Stimulated activated CD8-positive, alpha-beta memory T cell treated with anti-CD3 and anti-CD28 coated beads, Interleukin-7, amount 100 ng/mL, for 24 hours (primary cell): ENCODE measurements around the gene CIAO2B.
"Not testable (repeated sequence)": the region's sequence is repeated elsewhere in the genome, so short reads cannot be mapped to it uniquely, and the experiment has no call there.

Experiments
- DNase-seq: peaks from one replicate; pipeline ENCODE4 v3.0.0-alpha.2; 2020; ENCODE audit warnings: low read depth

Gene CIAO2B

DNA sequence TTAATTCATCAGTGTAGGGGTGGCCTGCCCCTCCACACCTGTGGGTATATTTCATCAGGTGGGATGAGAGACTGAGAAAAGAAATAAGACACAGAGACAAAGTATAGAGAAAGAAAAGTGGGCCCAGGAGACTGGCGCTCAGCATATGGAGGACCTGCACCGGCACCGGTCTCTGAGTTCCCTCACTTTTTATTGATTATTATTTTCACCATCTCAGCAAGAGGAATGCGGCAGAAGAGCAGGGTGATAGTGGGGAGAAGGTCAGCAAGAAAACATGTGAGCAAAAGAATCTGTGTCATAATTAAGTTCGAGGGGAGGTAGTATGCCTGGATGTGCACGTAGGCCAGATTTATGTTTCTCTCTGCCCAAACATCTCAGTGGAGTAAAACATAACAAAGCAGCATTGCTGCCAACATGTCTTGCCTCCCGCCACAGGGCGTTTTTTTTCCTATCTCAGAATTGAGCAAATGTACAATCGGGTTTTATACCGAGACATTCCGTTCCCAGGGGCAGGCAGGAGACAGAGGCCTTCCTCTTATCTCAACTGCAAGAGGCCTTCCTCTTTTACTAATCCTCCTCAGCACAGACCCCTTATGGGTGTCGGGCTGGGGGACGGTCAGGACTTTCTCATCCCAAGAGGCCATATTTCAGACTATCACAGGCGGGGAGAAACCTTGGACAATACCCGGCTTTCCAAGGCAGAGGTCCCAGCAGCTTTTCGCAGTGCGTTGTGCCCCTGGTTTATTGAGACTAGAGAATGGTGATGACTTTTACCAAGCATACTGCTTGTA is 21.4 kb upstream of the CIAO2B start:
- DNase-seq: not testable (repeated sequence)

- DNase-seq: peak; percentile 61
These were observed 20.0 kb upstream of the CIAO2B start for GRCh38 chr16:66954097-66954659.

GRCh38 chr16:66953462-66954096 is 19.4 kb upstream of the CIAO2B start:
- no peak for DNase-seq

DNA sequence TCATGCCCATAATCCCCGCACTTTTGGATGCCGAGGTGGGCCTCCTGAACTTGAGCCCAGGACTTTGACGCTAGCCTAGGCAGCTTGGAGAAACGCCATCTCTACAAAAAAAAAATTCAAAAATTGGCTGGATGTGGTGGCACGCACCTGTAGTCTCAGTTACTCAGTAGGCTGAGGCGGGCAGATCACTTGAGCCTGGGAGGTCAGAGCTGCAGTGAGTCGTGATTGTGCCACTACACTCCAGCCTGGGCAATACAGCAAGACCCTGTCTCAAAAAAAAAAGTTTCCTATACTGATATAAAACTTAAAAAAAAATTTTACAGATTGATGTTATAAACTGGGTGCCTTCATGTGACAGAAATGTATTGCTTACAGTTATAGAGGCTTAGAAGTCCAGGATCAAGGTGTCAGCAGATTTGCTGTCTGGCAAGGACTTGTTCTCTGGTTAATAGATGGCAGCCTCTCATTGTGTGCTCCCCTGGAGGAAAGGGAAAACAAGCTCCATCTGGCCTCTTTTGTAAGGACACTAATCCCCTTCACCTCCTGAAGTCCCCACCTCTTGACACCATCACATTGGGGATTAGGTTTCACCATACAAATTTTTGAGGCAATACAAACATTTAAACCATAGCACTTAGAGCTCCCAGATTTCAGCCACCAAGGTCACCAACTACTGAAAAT is 18.4 kb upstream of the CIAO2B start:
- no peak for DNase-seq

GRCh38 chr16:66950971-66951790 is 17.0 kb upstream of the CIAO2B start:
- DNase-seq: no peak

DNA sequence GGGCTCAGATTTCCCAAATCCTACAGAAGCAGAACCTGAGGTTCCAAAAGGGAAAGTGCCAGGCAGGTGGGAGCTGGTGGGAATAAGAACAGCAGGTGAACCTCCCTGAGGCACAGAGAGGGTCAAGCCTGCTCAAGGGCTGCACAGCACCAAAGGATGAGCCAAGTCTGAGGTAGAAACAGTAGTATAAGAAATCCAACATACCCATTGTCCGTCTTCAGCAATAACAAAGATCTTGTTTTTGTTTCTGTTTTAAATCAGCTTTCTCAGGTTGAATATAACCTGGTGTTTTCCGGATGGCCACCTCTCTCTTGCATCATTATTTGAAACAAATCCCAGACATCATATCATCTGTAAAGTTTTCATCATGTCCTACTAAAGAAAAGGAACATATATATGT is 16.2 kb upstream of the CIAO2B start:
- no peak for DNase-seq

DNA sequence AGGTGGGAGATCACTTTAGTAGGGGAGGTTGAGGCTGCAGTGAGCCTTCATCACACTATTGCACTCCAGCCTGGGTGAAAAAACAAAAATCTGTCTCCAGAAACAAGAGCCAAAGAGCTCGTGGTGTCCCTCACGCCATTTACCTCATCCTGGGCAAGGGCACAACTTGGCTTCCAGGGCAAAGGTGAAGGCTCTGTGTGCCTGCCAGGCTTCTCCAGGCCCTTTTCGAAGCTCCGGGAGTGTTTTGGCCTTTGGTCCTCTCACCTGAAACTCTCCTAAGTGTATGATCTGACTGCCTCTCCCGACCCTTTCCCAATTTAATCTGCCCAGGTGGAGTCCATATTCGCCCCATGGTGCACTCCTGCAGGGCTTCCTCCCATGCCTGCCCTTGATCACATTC is 15.3 kb upstream of the CIAO2B start:
- no peak for DNase-seq

GRCh38 chr16:66948837-66949225 is 14.6 kb upstream of the CIAO2B start:
- DNase-seq: no peak

- no peak for DNase-seq
These were observed 14.1 kb upstream of the CIAO2B start for GRCh38 chr16:66948134-66948836.

GRCh38 chr16:66947302-66948065 is 13.3 kb upstream of the CIAO2B start:
- peak; percentile 68 for DNase-seq

DNA sequence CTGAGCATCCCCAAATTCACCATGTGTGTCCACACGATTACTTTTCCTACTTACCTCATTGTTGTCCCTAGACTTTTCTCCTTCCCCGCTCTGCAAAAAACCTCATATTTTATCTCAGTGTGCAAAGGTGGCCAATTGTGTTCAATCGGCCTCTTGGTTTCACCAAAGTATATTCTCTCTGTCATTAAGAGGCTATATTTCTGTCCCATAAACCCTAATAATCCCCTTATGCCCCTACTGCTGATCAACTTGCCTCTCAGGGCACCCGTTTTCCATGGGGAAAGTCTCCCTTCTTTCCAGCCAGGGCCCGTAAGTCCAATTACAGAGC is 12.7 kb upstream of the CIAO2B start:
- no peak for DNase-seq

- no peak for DNase-seq
These were observed 12.3 kb upstream of the CIAO2B start for GRCh38 chr16:66946541-66946940.

GRCh38 chr16:66945939-66946338 is 11.7 kb upstream of the CIAO2B start:
- DNase-seq: no peak

- DNase-seq: not testable (repeated sequence)
These were observed 10.8 kb upstream of the CIAO2B start for GRCh38 chr16:66944971-66945370.

DNA sequence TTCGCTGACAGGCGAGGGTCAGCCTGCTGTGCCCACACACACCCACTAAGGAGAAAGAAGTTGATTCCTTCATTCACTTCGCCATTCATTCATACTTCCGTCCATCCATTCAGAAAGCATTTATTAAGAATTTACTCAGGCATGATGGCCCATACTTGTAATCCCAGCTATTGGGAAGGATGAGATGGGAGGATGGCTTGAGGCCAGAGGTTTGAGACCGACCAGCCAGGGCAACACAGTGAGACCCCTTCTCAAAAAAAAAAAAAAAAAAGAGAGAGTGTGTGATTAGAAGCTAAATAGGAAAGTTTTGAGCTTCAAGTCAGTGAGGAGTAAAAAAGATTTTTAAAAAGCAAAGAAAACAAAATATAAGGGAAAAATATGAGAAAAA is 9.8 kb upstream of the CIAO2B start:
- DNase-seq: no peak

- no peak for DNase-seq
These were observed 9.3 kb upstream of the CIAO2B start for GRCh38 chr16:66943426-66944053.

DNA sequence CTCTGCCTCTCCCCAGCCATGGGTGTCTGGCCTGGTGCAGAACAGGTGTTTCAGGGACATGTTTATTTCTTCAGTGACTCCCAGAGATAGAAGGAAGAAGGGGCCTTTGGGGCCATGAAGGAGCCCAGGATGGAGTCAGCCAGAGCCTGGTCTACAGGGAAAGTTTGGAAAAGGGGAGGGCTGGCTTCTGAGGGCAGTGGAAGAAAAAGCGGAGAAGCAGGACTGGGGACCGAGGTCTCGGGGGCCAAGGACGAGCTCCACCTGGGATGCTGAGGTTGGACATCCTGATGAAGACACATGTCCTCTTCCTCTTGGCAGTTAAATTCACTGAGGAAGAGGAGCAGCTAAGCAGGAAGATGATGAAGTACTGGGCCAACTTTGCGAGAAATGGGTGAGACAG is 8.8 kb upstream of the CIAO2B start:
- DNase-seq: no peak

DNA sequence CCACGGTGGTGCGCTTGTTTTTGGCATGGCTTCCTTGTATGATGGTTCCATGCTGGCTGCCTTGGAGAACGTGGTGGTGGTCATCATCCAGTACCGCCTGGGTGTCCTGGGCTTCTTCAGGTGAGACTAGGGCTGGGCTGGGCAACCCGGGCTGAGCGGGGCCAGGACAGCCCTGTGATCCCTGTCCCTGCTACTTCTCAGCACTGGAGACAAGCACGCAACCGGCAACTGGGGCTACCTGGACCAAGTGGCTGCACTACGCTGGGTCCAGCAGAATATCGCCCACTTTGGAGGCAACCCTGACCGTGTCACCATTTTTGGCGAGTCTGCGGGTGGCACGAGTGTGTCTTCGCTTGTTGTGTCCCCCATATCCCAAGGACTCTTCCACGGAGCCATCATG is 6.0 kb upstream of the CIAO2B start:
- no peak for DNase-seq

GRCh38 chr16:66939366-66939765 is 5.2 kb upstream of the CIAO2B start:
- DNase-seq: no peak

DNA sequence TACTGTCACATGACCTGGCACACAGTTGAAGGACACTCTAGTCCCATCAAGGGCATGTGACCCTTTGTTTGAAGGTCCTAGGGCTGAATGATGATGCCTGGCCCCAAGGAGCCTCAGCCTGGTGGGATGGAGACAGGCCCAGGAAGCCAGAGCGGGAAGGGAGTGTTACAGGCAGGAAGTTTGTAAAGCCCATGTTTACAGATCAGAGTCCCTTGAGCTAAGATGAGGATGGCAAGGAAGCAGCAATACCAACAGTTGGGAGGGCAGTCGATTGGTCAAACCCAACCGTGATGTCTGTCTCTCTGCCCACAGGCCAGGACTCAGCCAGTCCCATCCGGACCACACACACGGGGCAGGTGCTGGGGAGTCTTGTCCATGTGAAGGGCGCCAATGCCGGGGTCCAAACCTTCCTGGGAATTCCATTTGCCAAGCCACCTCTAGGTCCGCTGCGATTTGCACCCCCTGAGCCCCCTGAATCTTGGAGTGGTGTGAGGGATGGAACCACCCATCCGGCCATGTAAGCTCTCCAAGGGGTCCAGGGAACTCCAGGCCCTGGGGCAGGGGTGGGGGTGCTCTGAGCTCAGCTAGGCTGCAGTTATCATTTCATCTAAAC is 3.6 kb upstream of the CIAO2B start:
- DNase-seq: no peak
